OCI-M2 (cell line): ENCODE results near the gene KLHL11.
"Not testable (repeated sequence)": the region's sequence is repeated elsewhere in the genome, so short reads cannot be mapped to it uniquely, and the experiment has no call there.

Experiments
- DNase-seq: peaks from one replicate; lab custom pipeline; 2025; ENCODE audit not compliant: unreplicated experiment; lab: John Stamatoyannopoulos, UW

The KLHL11 gene

DNA sequence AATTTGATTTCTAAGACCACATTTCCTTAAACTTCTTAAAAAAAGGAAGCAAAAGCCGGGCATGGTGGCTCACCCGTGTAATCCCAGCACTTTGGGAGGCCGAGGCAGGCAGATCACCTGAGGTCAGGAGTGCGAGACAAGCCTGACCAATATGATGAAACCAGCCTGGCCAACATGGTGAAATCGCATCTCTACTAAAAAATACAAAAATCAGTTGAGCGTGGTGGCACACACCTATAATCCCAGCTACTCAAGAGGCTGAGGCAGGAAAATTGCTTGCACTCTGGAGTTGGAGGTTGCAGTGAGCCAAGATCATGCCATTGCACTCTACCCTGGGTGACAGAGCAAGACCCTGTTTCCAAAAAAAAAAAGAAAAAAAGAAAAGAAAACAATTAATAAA is 24.4 kb downstream of the KLHL11 start:
- not testable (repeated sequence) for DNase-seq

DNA sequence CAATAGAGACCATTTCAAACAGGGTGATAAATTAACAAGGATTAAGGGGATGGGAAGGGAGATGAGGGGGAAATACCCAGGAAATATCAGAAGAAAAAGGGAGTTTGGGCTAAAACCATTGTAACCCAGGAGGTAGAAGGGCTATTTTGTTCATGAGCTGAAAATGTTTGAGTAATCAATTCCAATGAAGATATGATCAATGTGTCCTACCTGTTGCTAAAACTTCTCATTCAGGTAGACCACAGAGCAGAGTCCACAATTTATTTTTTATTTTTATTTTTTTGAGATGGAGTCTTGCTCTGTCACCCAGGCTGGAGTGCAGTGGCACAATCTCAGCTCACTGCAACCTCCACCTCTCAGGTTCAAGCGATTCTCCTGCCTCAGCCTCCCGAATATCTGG is 25.8 kb downstream of the KLHL11 start:
- DNase-seq = not testable (repeated sequence)

DNA sequence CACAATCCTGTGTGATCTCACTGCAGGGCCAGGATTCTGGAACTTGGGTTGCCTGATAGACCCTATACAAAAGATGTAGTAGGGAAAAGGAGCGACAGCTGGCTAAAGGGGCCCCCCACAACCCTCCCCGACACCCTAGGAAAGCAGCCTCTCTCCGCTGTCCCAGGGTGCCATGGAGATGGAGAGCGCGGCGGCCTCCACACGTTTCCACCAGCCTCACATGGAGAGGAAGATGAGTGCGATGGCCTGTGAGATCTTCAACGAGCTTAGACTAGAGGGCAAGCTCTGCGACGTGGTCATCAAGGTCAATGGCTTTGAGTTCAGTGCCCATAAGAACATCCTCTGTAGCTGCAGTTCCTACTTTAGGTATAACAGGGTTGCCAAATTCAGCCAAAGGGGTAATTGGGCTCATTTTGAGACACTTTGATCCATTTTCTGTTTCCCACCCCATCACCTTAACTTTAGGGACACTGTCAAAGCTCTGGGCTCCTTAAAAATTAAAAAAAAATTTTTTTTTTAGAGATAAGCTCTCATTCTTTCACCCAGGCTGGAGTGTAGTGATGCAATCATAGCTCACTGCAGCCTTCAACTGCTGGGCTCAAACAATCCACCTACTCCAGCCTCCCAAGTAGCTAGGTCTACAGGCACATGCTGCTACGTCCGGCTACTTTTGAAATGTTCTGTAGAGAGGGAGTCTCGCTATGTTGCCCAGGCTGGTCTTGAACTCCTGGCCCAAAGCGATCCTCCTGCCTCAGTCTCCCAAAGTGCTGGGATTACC is 27.3 kb downstream of the KLHL11 start, which contains the start of gene KLHL10:
Gene KLHL10 (plus strand): TSS at position 65 of the 778 bp plus-strand sequence. CDS start 108 bp downstream, at position 173.
- DNase-seq = no peak

DNA sequence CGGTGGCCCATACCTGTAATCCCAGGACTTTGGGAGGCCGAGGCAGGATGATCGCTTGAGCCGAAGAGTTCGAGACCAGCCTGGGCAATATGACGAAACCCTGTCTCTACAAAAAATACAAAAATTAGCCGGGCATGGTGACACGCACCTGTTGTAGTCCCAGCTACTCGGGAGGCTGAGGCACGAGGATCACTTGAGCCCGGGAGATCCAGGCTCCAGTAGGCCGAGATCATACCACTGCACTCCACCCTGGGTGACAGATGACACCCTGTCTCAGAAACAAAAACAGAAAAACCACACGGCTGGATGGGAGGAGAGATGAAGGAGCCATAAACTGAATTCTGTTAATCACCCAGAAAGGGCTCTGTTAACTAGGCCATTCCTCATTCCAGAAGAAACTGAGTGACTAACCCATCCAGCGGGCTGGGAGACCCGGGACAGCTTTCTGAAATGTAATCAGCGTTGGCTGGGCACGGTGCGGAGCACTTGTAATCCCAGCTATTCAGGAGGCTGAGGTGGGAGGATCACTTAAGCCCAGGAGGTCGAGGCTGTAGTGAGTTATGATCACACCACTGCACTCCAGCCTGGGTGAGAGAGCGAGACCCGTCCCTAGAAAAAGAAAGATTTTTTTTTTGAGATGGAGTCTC is 28.6 kb downstream of the KLHL11 start:
- DNase-seq = no peak

DNA sequence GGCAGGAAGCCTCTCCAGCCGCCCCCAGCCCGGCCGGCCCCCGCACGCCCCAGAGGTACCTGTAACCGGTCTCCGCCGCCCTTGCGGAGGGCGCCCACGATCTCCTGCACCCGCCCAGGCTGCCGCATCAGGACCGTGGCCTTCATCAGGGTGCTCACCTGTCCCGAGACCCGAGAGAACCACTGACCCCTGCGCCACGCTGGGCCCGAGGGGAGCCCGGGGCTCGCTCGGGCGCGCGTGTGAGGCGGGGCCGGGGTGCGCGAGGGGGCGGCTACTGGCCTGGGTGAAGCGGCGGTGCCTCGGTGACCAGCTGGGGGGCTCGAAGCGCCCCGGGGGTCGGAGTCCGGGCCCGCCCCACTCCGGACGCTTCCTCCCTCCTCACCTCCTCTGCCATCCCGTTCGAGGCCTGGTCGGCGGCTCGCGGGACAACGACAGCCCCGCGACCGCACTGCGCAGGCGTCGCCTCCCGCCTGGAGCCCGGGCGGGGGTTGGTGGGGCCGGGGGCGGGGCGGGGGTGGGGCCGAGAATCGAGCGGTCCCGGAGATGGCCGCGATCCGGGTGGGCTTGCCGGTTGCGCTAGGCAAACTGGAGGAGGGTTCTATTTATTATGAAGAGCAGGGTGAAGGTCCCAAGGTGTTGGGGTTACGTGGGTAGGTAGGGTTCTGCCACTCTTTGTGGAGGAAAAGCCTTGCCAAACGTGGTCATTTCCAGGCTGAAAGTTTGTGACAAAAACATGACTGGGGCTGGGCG is 29.2 kb downstream of the KLHL11 start, which contains the start of gene NT5C3B:
Gene NT5C3B (minus strand): TSS at position 433 of the 750 bp plus-strand sequence. CDS start 39 bp downstream, at position 394.
- DNase-seq = no peak

DNA sequence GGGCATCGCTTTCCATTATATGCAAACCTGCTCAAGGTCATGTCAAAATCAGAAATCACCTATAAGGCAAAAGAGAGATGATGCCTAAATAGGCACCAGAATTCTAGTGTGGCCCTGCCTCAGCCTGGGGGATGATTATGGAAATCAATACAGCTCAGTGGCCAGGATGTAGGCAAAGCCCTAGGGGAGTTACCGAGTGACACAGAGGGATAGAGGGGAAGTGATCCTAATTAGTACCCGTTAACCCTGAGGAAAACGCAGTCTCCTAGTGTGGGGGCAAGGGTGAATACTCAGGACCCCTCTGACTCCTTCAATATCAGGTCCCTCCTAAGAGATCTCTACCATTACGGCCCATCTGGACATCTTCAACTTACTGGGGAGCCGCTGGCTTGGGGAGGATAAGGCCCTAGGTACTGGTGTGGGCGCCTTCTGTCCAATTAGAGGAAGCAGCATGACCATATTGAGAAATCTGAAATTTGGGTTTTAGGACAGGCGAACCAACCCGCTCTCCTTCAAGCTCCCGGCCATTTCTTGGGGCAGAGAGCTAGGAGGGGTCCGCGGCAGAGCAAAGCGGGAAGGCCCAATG is 29.9 kb downstream of the KLHL11 start:
- no peak for DNase-seq

DNA sequence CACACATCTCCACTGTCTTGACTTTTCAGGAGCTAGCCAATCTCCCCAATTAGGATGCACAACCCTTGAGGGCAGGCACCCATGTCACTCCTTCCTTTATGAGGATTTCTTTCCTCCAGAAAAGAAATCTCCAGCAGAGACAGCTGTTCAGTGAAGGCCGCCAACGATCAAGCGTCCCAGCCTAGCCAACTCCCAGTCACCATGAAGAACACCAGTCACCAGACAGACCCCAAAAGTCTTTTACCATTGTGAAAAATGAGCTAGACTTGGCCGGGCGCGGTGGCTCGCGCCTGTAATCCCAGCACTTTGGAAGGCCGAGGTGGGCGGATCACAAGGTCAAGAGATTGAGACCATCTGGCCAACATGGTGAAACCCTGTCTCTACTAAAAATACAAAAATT is 35.3 kb downstream of the KLHL11 start:
- DNase-seq = not testable (repeated sequence)

DNA sequence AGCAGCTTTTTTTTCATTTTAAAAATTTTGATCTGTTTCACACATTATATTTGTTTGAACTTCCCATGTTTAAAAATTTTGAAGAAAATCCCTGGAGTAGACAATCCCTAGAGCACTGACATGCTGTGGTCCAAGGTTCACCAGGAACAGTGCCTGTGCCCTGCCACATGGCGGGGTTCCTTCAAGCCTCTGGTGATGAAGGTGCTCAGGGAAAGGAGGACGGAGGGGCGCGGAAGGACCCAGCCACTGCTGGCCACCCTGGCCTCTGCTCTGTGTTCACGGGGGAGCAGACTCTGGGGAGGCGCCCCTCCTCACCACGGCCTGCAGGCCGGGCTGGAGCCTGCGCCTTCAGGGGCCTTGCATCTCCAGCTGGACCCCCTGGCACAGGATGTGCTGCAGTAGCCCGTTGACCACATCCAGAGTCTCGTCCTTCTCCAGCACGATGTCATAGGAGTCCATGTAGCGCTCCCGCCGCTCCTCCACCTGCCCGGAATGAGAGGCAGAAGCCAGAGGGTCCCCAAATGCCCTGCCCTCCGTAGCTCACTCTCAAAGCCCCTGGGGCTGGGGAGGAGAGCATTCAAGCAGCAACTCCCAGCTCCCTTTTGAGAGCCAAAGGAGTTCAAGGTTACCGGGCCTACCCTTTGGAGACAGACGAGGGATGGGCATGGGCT is 39.9 kb downstream of the KLHL11 start:
- DNase-seq = no peak

DNA sequence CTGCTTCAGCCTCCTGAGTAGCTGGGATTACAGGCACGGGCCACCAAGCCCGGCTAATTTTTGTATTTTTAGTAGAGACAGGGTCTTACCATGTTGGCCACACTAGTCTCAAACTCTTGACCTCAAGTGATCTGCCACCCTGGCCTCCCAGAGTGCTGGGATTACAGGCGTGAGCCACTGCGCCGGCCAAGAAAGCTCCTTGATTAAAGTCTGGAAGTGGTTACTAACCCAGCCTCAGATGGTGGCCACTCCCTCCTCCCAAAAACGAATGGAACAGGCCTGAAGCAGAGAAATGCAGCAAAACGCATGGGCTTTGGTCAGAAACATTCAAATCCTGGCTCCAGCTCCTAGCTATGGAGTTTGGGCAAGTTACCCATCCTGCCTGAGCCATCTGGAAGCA is 41.1 kb downstream of the KLHL11 start:
- DNase-seq = no peak

DNA sequence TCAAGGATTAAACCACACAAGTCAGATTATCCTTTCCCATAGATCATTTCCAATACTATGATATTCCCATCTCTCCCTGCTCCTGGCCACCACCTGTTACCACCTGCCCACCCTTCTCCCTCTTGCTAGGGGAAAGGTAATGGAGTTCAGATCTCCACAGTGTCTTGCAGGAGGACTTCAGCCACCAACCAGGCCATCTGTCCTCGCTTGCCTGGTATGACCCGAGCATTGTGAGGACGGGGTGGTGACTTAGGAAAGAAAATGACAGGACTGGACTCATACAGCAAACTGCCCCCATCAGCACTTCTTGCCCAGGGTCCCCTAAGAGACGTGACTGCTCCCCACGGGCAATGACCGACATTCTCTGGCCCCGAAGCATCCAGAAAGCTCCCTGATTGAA is 41.6 kb downstream of the KLHL11 start:
- no peak for DNase-seq

DNA sequence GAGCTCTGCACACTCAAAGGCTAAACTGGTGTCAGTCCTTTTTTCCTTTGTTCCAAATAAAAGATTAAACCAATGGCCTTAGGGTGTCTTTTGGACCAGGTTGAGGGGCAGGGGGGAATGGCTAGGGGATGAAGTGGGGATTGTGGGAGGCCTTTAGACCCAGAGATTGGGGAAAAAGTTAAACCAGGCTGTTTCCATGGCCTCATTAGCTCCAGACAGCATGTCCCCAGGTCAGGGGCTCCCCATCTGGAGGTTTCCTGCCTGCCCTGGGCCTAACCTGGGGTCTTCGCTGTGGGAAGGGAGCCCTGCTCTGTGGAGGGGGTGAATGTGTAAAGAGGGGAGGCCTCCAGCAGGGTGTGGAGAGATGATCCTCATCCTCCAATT is 42.1 kb downstream of the KLHL11 start:
- no peak for DNase-seq

DNA sequence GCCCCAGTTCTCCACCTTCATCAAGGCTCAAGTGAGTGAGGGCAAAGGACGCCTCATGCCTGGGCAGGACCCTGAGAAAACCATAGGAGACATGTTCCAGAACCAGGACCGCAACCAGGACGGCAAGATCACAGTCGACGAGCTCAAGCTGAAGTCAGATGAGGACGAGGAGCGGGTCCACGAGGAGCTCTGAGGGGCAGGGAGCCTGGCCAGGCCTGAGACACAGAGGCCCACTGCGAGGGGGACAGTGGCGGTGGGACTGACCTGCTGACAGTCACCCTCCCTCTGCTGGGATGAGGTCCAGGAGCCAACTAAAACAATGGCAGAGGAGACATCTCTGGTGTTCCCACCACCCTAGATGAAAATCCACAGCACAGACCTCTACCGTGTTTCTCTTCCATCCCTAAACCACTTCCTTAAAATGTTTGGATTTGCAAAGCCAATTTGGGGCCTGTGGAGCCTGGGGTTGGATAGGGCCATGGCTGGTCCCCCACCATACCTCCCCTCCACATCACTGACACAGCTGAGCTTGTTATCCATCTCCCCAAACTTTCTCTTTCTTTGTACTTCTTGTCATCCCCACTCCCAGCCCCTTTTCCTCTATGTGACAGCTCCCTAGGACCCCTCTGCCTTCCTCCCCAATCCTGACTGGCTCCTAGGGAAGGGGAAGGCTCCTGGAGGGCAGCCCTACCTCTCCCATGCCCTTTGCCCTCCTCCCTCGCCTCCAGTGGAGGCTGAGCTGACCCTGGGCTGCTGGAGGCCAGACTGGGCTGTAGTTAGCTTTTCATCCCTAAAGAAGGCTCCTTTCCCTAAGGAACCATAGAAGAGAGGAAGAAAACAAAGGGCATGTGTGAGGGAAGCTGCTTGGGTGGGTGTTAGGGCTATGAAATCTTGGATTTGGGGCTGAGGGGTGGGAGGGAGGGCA is 42.7 kb downstream of the KLHL11 start:
- DNase-seq = no peak

DNA sequence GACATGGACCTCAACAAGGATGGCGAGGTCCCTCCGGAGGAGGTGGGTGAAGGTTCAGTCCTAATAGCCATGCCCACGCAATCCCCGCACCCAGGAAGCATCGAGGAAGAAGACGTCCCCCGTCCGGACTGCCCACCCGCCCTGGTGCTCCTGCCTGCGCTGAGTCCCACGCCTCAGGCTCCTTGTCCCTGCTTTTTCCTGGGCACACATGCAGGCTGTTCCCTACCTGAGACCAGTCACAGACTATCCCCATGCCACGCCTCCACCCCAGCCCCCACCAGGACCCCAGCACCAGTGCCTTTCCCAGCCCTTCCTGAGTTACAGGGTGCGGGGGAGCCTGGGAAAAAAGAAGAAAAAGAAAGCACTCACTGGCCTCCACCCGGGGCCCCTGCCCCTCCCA is 43.4 kb downstream of the KLHL11 start:
- DNase-seq = no peak

DNA sequence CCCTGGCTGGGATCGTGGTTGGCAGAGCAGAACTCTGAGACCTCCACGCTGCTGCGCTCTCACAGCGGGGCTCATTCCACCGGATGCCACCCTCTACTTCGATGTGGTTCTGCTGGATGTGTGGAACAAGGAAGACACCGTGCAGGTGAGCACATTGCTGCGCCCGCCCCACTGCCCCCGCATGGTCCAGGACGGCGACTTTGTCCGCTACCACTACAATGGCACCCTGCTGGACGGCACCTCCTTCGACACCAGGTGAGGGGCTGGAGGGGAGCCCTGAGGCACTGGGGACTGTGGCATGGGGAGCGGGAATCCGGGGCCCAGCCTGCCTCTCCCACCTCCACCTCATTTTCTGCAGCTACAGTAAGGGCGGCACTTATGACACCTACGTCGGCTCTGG is 47.2 kb downstream of the KLHL11 start:
- DNase-seq = no peak

DNA sequence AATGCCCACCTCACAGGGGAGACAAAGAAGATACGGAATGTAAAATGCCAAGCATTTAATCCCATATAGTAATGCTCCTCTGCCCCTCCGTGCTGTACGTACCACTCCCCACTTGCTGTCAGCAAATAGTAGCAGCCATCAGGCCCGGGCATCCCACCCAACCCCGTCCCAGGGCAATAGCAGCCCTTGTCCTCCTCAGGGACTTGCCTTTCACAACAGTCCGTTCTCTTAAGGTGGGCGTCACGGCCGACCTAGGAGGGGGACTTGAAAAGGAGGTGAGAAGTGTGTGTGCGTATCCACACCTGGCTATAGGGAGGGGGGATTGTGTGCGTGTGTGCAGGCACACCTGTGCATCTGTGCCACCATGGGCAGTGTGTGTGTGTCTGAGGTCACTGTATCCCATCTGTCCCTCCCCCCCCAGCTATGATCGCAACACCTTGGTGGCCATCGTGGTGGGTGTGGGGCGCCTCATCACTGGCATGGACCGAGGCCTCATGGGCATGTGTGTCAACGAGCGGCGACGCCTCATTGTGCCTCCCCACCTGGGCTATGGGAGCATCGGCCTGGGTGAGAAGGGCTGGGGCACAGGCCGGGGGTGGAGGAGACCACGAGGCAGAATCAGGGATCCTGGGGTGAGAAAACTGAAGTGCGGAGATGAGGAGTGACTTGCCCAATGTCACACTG is 48.4 kb downstream of the KLHL11 start:
- no peak for DNase-seq

DNA sequence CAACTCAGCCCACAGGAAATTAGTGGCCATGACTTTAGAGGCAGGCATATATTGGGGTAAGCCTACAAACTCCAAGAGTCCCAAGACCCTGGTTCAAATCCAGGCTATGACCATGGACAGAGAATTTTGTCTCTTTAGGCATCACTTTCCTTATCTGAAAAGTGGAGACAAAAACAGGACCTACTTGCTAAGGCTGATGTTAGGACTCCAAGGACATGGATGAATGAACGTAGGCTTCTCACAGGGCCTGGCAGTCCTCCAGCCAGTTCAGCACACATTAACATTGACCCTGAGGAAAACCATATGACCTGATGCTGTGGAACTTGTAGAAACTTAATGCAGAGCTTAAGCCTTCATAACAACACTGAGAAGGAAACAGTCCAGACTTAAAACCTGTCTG is 51.0 kb downstream of the KLHL11 start:
- DNase-seq = no peak

DNA sequence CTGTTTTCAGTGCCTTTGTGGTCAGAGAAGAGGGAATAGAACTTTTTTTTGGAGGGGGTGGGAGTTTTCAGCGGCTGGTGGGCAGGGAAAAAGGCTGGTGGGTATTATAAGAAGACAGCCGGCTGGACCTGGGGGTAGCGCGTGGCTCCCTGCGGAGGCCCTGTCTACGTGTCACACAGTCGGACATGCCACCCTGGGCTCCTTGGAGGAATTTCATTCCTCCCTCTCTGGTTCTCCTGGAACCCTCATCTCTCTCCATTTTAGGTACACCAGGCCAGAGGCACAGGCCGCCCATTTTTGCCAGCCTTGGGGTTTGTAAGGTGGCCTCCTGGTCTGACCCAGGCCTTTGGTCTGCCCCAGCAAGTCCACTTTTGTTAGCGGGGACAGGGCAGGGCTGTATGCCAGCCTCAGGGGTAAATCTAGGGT is 51.5 kb downstream of the KLHL11 start:
- DNase-seq = no peak

DNA sequence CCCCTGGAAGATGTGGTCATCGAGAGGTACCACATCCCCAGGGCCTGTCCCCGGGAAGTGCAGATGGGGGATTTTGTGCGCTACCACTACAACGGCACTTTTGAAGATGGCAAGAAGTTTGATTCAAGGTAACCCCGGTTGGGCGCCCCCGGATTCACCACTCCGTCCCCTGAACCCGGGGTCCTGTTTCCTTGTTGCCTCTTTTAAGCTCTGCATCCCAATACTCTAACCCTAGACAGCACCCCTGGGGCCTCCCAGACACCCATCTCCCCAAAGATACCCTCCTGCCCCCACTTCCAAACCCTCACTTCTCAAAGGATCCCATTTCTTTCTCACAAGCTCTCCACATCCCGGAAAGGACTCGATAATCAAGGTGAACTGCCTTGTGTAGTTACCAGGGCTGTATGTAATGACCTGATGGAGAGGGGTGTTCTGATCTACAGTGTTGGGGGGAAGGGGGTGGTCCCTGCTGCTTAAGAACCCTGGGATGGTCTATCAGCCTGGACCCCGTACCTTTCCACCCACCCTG is 52.0 kb downstream of the KLHL11 start:
- no peak for DNase-seq
